Activated T-cell treated with anti-CD3 and anti-CD28 coated beads for 24 hours (primary cell): ENCODE data around the gene TMEM59.

Experiments
- DNase-seq: peaks from one replicate; pipeline ENCODE4 v3.0.0-alpha.2; 2020; ENCODE audit warnings: low read depth

Gene TMEM59

GRCh38 chr1:53982034-53982762, 70.8 kb downstream of the TMEM59 start:
- no peak for DNase-seq

GRCh38 chr1:53981220-53981619, 71.8 kb downstream of the TMEM59 start:
- DNase-seq: no peak

GRCh38 chr1:53979712-53980450, 73.1 kb downstream of the TMEM59 start:
- DNase-seq: no peak
